H1 (cell line): ENCODE measurements around the gene RAI14. TPM values are rescaled to one million over a fixed set of nuclear protein-coding genes. Genes with fewer than 3 reads are reported as not detected.
"Not testable (repeated sequence)": the region's sequence is repeated elsewhere in the genome, so short reads cannot be mapped to it uniquely, and the experiment has no call there.

Experiments used
- CTCF ChIA-PET: fragments of 300-600 bp; sonication (Branson Sonifier 250); formaldehyde crosslinking; loops from one replicate; lab custom pipeline; 2021; ENCODE audit not compliant: partially characterized antibody; lab: Charles Lee
- POLR2A ChIA-PET: fragments of 300-600 bp; sonication (Branson Sonifier 250); formaldehyde crosslinking; loops from one replicate; lab custom pipeline; 2021; ENCODE audit warnings: inconsistent platforms; ENCODE audit not compliant: partially characterized antibody; lab: Charles Lee
- DNase-seq, 2 experiments: peaks; one replicate each; pipeline versions ENCODE4 v3.0.0 to v3.0.0-alpha.2; 2010 to 2022; ENCODE audit warnings: low spot score in 2 of 2, low read depth in 1 of 2, mixed read lengths in 1 of 2
- FAIRE-seq: peaks from 2 replicates; lab custom pipeline; 2011; peaks lifted over from hg19 to GRCh38; lab: Jason Lieb, UNC
- H2AFZ ChIP-seq: 2 replicates; pipeline ENCODE4 v1.8.1; 2012; ENCODE audit warnings: low read length, inconsistent platforms
- H2AK5ac ChIP-seq: 2 replicates; pipeline ENCODE4 v1.6.1; 2013; ENCODE audit warnings: low read depth, low read length
- H2BK120ac ChIP-seq: replicated peaks from 2 replicates; pipeline ENCODE3; 2013; ENCODE audit warnings: low read depth, low read length, inconsistent platforms
- H2BK12ac ChIP-seq: 2 replicates; pipeline ENCODE4 v1.6.1; 2013; ENCODE audit warnings: low read depth, low read length
- H2BK15ac ChIP-seq: 2 replicates; pipeline ENCODE4 v1.6.1; 2013; ENCODE audit warnings: low read length
- H2BK20ac ChIP-seq: 2 replicates; pipeline ENCODE4 v1.6.1; 2013; ENCODE audit warnings: low read length
- H2BK5ac ChIP-seq: 2 replicates; pipeline ENCODE4 v1.6.1; 2013; ENCODE audit warnings: low read depth, low read length
- H3K14ac ChIP-seq: 2 replicates; pipeline ENCODE4 v1.6.1; 2013; ENCODE audit warnings: inconsistent platforms; ENCODE audit not compliant: insufficient read length
- H3K18ac ChIP-seq: 2 replicates; pipeline ENCODE4 v1.6.1; 2013; ENCODE audit warnings: low read length; ENCODE audit errors: extremely low read depth
- H3K23ac ChIP-seq: 2 replicates; pipeline ENCODE4 v1.6.1; 2013; ENCODE audit warnings: inconsistent platforms; ENCODE audit not compliant: insufficient read length
- H3K23me2 ChIP-seq: 2 replicates; pipeline ENCODE4 v1.6.1; 2013; ENCODE audit warnings: low read depth, low read length
- H3K27ac ChIP-seq: 2 replicates; pipeline ENCODE4 v1.6.1; 2011; ENCODE audit warnings: low read depth, low read length, inconsistent platforms
- H3K27me3 ChIP-seq, 4 experiments: replicated peaks in 1 of 4; 1 replicate in 1 of 4; 2 replicates in 3 of 4; pipeline versions ENCODE4 v1.6.1 to v1.8.1; 2011 to 2013; ENCODE audit warnings: low read length in 3 of 4, mild to moderate bottlenecking in 3 of 4, inconsistent platforms in 2 of 4, mixed read lengths in 2 of 4, moderate library complexity in 1 of 4; ENCODE audit not compliant: control insufficient read depth in 3 of 4, insufficient read depth in 3 of 4; ENCODE audit errors: extremely low read depth in 1 of 4
- H3K36me3 ChIP-seq, 4 experiments: 2 replicates each; pipeline versions ENCODE4 v1.6.1 to v1.8.1; 2011 to 2013; ENCODE audit warnings: mild to moderate bottlenecking in 4 of 4, low read length in 3 of 4, moderate library complexity in 2 of 4, control low read depth in 1 of 4, inconsistent platforms in 1 of 4; ENCODE audit not compliant: insufficient read depth in 4 of 4, control insufficient read depth in 2 of 4
- H3K4ac ChIP-seq: replicated peaks from 2 replicates; pipeline ENCODE3; 2013; ENCODE audit warnings: low read length, low read depth, mixed read lengths, inconsistent platforms; ENCODE audit not compliant: insufficient read length
- H3K4me1 ChIP-seq, 4 experiments: replicated peaks in 1 of 4; 1 replicate in 1 of 4; 2 replicates in 3 of 4; pipeline versions ENCODE4 v1.6.1 to v1.8.1; 2011 to 2013; ENCODE audit warnings: low read length in 3 of 4, inconsistent platforms in 2 of 4, mixed read lengths in 1 of 4; ENCODE audit not compliant: insufficient read depth in 4 of 4, control insufficient read depth in 3 of 4
- H3K4me2 ChIP-seq, 2 experiments: 2 replicates each; pipeline versions ENCODE4 v1.6.1 to v1.8.1; 2011 to 2013; ENCODE audit warnings: low read depth in 2 of 2, low read length in 2 of 2, control low read depth in 1 of 2, inconsistent platforms in 1 of 2, mild to moderate bottlenecking in 1 of 2; ENCODE audit not compliant: insufficient read depth in 1 of 2
- H3K4me3 ChIP-seq, 4 experiments: fragments of 200-600, 300-600 bp in 1 of 4; sonication (generic), shearing (Covaris generic), sonication (Bioruptor Twin) in 1 of 4; 2 replicates each; pipeline versions ENCODE4 v1.5.1 to v1.8.1; 2011 to 2016; ENCODE audit warnings: low read length in 4 of 4, low read depth in 3 of 4, control low read depth in 2 of 4, inconsistent platforms in 2 of 4, mild to moderate bottlenecking in 2 of 4, mixed read lengths in 1 of 4, moderate library complexity in 1 of 4; ENCODE audit not compliant: insufficient read depth in 2 of 4; ENCODE audit errors: extremely low read depth in 1 of 4
- H3K56ac ChIP-seq: replicated peaks from 2 replicates; pipeline ENCODE3; 2013; ENCODE audit warnings: low read depth, mild to moderate bottlenecking, mixed read lengths, low read length, inconsistent platforms; ENCODE audit not compliant: insufficient read length
- H3K79me1 ChIP-seq: 2 replicates; pipeline ENCODE4 v1.6.1; 2013; ENCODE audit warnings: low read depth, low read length, control low read depth
- H3K79me2 ChIP-seq, 2 experiments: 2 replicates each; pipeline versions ENCODE4 v1.6.1 to v1.8.1; 2012 to 2013; ENCODE audit warnings: low read length in 2 of 2, mild to moderate bottlenecking in 2 of 2, inconsistent platforms in 1 of 2; ENCODE audit not compliant: insufficient read depth in 2 of 2, control insufficient read depth in 1 of 2
- H3K9ac ChIP-seq, 4 experiments: replicated peaks in 1 of 4; 1 replicate in 1 of 4; 2 replicates in 3 of 4; pipeline versions ENCODE4 v1.6.1 to v1.8.1; 2011 to 2013; ENCODE audit warnings: low read depth in 3 of 4, low read length in 3 of 4, control low read depth in 2 of 4, mild to moderate bottlenecking in 2 of 4, moderate library complexity in 2 of 4, inconsistent platforms in 1 of 4; ENCODE audit errors: extremely low read depth in 1 of 4
- H3K9me3 ChIP-seq, 2 experiments: 2 replicates each; pipeline versions ENCODE4 v1.6.1 to v1.8.1; 2012 to 2013; ENCODE audit warnings: mild to moderate bottlenecking in 2 of 2, moderate library complexity in 2 of 2, control low read depth in 1 of 2, inconsistent platforms in 1 of 2, low read depth in 1 of 2, low read length in 1 of 2, mixed read lengths in 1 of 2; ENCODE audit not compliant: insufficient read depth in 2 of 2
- H4K20me1 ChIP-seq, 2 experiments: replicated peaks in 1 of 2; 2 replicates each; pipeline versions ENCODE3 to v1.8.1; 2011 to 2013; ENCODE audit warnings: inconsistent platforms in 2 of 2, low read length in 2 of 2, mild to moderate bottlenecking in 1 of 2; ENCODE audit not compliant: insufficient read depth in 2 of 2, control insufficient read depth in 1 of 2
- H4K5ac ChIP-seq: 2 replicates; pipeline ENCODE4 v1.6.1; 2013; ENCODE audit warnings: low read length, low read depth, mixed read lengths, inconsistent platforms; ENCODE audit not compliant: insufficient read length
- H4K8ac ChIP-seq: 2 replicates; pipeline ENCODE4 v1.8.0; 2013; ENCODE audit warnings: mild to moderate bottlenecking, moderate library complexity, low read length, inconsistent platforms; ENCODE audit not compliant: insufficient read depth; ENCODE audit errors: extremely low read depth
- H4K91ac ChIP-seq: replicated peaks from 2 replicates; pipeline ENCODE3; 2013; ENCODE audit warnings: low read length, mixed read lengths, inconsistent platforms; ENCODE audit not compliant: insufficient read length
- ASH2L ChIP-seq: fragments of 200-600, 300-600 bp; sonication (generic); IDR thresholded peaks from one replicate; pipeline ENCODE4 v1.7.1; 2017; ENCODE audit warnings: low read length
- CBX8 ChIP-seq: fragments of 300-800, 300-1000 bp; sonication (generic); IDR thresholded peaks from 2 replicates; pipeline ENCODE4 v1.7.1; 2016; ENCODE audit warnings: low read depth, low read length, borderline replicate concordance
- KDM1A ChIP-seq: fragments of 200-600, 300-600 bp; sonication (generic); IDR thresholded peaks from 2 replicates; pipeline ENCODE4 v1.7.1; 2016; ENCODE audit warnings: mild to moderate bottlenecking, low read length, borderline replicate concordance
- RBBP5 ChIP-seq: IDR thresholded peaks from 2 replicates; pipeline ENCODE4 v1.7.1; 2012; ENCODE audit warnings: low read depth, mild to moderate bottlenecking, inconsistent platforms, low read length, moderate library complexity, borderline replicate concordance
- WGBS, 2 experiments: shearing (Covaris generic) in 1 of 2; methylation state at CpG; one replicate each; pipeline versions ENCODE4 v1.1.6 to v1.1.7; 2013 to 2015; ENCODE audit warnings: low lambda C conversion rate in 2 of 2, mixed read lengths in 2 of 2, inconsistent platforms in 1 of 2, low coverage in 1 of 2, missing lambda C conversion rate in 1 of 2; ENCODE audit not compliant: insufficient replicate concordance in 2 of 2, insufficient coverage in 1 of 2, insufficient read length in 1 of 2; ENCODE audit errors: extremely low coverage in 1 of 2, missing lambda C conversion rate in 1 of 2; 5-methylcytosine and 5-hydroxymethylcytosine counted together
- polyA plus RNA-seq, 7 experiments: library from polyadenylated mRNA; depleted of rRNA in 3 of 7; stranded (reverse) in 5 of 7; unstranded in 2 of 7; fragments of >200 nt in 5 of 7; fragments of 200-250 nt in 2 of 7; gene quantifications; 1 replicate in 5 of 7; 2 replicates in 1 of 7; 4 replicates in 1 of 7; pipeline versions ENCODE4 v1.2.1 to v1.2.3, GENCODE V29; 2011 to 2013; ENCODE audit warnings: missing spikeins in 2 of 7, mixed read lengths in 2 of 7
- total RNA-seq: library from RNA; stranded (reverse); fragmentation: NEBNext Ultra II Directional; extraction: Animal tissue kit (Norgen Biotek cat#: 25700); gene quantifications from 2 replicates; pipeline ENCODE4 v1.2.1, GENCODE V29; 2021

The RAI14 gene
- total and polyA plus RNA-seq, 2 of the 8 experiments (the other 6 are each of a cell fraction or from before 2014, with no cell fraction given): 48.4 to 210 TPM

DNA sequence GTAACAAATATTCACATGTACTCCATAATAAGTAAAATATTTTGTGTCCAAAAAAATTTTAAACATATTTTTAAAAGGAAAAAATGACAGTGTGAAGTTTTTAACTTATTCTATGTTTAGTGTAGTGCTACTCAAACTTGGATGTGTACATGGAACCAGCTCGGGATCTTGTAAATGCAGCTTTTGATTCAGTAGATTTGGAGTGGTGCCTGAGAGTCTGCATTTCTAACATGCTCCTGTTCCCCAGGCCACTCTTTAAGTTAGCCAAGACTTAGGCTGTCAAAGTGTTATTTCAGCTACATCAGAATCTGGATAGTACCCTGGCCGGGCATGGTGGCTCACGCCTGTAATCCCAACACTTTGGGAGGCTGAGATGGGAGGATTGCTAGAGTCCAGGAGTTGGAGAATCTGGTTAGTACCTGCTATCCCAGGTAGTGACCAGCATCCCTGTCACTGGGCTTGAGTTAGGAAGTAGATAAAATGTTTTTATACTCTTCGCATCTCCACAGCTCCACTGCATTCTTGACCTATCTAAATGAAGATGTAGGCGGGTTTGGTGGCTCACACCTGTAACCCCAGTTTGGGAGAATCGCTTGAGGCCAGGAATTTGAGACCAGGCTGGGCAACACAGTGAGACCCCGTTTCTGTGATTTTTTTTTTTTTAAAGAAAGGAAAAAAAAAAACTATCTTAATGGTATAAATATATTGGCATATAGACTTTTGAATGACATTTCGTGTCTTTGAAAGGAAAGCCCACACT lies 122.1 kb downstream of the RAI14 start (continued):
- TF ChIP-seq CBX8 (no peak), KDM1A (no peak), RBBP5 (no peak), ASH2L (no peak)

DNA sequence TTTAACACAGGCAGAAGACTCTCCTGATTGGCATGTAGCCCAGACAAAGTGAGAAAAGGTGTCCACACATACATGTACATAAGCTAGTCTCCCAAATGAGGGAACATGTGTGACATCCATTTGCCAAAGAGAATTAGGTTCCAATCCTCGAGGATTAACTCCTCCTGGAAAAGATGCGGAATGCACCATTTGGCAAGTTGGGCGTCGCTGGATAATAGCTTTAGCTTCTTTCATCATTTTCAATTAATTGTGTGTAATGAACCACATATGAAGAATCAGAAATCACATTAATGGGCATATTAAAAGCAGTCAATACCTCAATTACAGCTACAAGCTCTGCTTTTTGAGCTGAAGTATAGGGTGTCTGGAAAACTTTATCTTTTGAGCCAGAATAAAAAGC lies 127.8 kb downstream of the RAI14 start:
- CTCF ChIA-PET, H2BK12ac ChIP-seq, H4K91ac ChIP-seq, H2AFZ ChIP-seq, H2BK20ac ChIP-seq, DNase-seq, H4K5ac ChIP-seq, H2AK5ac ChIP-seq, H4K8ac ChIP-seq, H3K4ac ChIP-seq, H3K9ac ChIP-seq, H3K23me2 ChIP-seq, H4K20me1 ChIP-seq, H3K27me3 ChIP-seq, H3K56ac ChIP-seq, H2BK5ac ChIP-seq, H3K79me1 ChIP-seq, H2BK120ac ChIP-seq, H3K4me3 ChIP-seq, H3K14ac ChIP-seq, H3K4me1 ChIP-seq, H2BK15ac ChIP-seq, H3K23ac ChIP-seq, FAIRE-seq, H3K27ac ChIP-seq, H3K4me2 ChIP-seq, H3K18ac ChIP-seq: not testable (repeated sequence)
- peaks cover 19 to 23% of the 10 kb centered on the region in 2 experiments for H3K9me3 ChIP-seq
- POLR2A ChIA-PET: interaction anchor here (0.6 kb wide), 1 partner anchor 99 kb away, joined by 3 read pairs; no protein-coding TSS in a partner anchor
- WGBS, 2 experiments: 100% methylated on average over 4 of the region's 4 CpGs; no CpG with 5 or more reads in 1 of the 2 experiments
- H3K79me2 ChIP-seq: peaks cover 0 to 26% of the 10 kb centered on the region in 2 experiments; a peak in 2 of 4 replicates
- H3K36me3 ChIP-seq: peaks cover 0 to 32% (median 6%) of the 10 kb centered on the region in 4 experiments; a peak in 3 of 8 replicates
